Neural progenitor cell (in vitro differentiated cells): ENCODE measurements around the gene PRELID1. TPM values are rescaled to one million over a fixed set of nuclear protein-coding genes. Genes with fewer than 3 reads are reported as not detected.

Experiments used
- DNase-seq: peaks from one replicate; pipeline ENCODE4 v3.0.0-alpha.2; 2016; ENCODE audit warnings: low spot score
- H2AFZ ChIP-seq: fragments of 200-600 bp; sonication (generic); replicated peaks from 2 replicates; pipeline ENCODE4 v1.6.1; 2016; ENCODE audit warnings: antibody characterized with exemption
- H3F3A ChIP-seq: fragments of 200-600 bp; sonication (generic); 2 replicates; pipeline ENCODE4 v1.6.1; 2016; ENCODE audit warnings: antibody characterized with exemption, low read depth
- H3K27ac ChIP-seq: fragments of 200-600 bp; sonication (generic); 2 replicates; pipeline ENCODE4 v1.5.1; 2016; ENCODE audit warnings: mild to moderate bottlenecking
- H3K27me3 ChIP-seq: fragments of 200-600 bp; sonication (generic); 2 replicates; pipeline ENCODE4 v1.6.1; 2016; ENCODE audit warnings: mild to moderate bottlenecking, moderate library complexity
- H3K36me3 ChIP-seq: fragments of 200-600 bp; sonication (generic); 2 replicates; pipeline ENCODE4 v1.5.1; 2016
- H3K4me1 ChIP-seq: fragments of 200-600 bp; sonication (generic); 2 replicates; pipeline ENCODE4 v1.6.1; 2016; ENCODE audit warnings: mixed run types
- H3K4me2 ChIP-seq: fragments of 200-600 bp; sonication (generic); 2 replicates; pipeline ENCODE4 v1.6.1; 2016
- H3K4me3 ChIP-seq: fragments of 200-600 bp; sonication (generic); 2 replicates; pipeline ENCODE4 v1.5.1; 2016
- H3K79me2 ChIP-seq: fragments of 200-600 bp; sonication (generic); 2 replicates; pipeline ENCODE4 v1.6.1; 2016; ENCODE audit warnings: low read depth
- H3K9ac ChIP-seq: fragments of 200-600 bp; sonication (generic); 2 replicates; pipeline ENCODE4 v1.6.1; 2016
- H3K9me3 ChIP-seq: fragments of 200-600 bp; sonication (generic); 2 replicates; pipeline ENCODE4 v1.5.1; 2016; ENCODE audit warnings: low read depth
- H4K20me1 ChIP-seq: fragments of 200-600 bp; sonication (generic); 2 replicates; pipeline ENCODE4 v1.6.1; 2016; ENCODE audit warnings: low read depth
- H3K27ac Mint-ChIP-seq: 3 replicates; pipeline ENCODE4 v1.8.0; 2021; ENCODE audit warnings: mixed read lengths
- H3K27me3 Mint-ChIP-seq: 2 replicates; pipeline ENCODE4 v1.8.0; 2022; ENCODE audit warnings: low read depth, mild to moderate bottlenecking, inconsistent platforms, moderate library complexity, mixed read lengths; ENCODE audit not compliant: insufficient read depth
- H3K36me3 Mint-ChIP-seq: 3 replicates; pipeline ENCODE4 v1.8.0; 2021; ENCODE audit warnings: mixed read lengths
- H3K4me1 Mint-ChIP-seq: 3 replicates; pipeline ENCODE4 v1.8.0; 2021; ENCODE audit warnings: mixed read lengths
- H3K4me3 Mint-ChIP-seq: 3 replicates; pipeline ENCODE4 v1.8.0; 2021; ENCODE audit warnings: mild to moderate bottlenecking, moderate library complexity, mixed read lengths
- H3K9me3 Mint-ChIP-seq: 3 replicates; pipeline ENCODE4 v1.8.0; 2020; ENCODE audit warnings: mixed read lengths
- CTCF ChIP-seq: fragments of 200-600 bp; sonication (generic); IDR thresholded peaks from 2 replicates; pipeline ENCODE4 v1.5.1; 2017; ENCODE audit warnings: antibody characterized with exemption, mild to moderate bottlenecking
- EZH2 ChIP-seq: fragments of 200-600 bp; sonication (generic); IDR thresholded peaks from 2 replicates; pipeline ENCODE4 v1.6.1; 2017; ENCODE audit warnings: antibody characterized with exemption, mild to moderate bottlenecking, moderate library complexity
- EZH2phosphoT487 ChIP-seq: fragments of 200-600 bp; sonication (generic); IDR thresholded peaks from 2 replicates; pipeline ENCODE4 v1.6.1; 2017; ENCODE audit warnings: antibody characterized with exemption
- total RNA-seq: library from RNA; depleted of rRNA; stranded (reverse); fragments of >200 nt; gene quantifications from 2 replicates; pipeline ENCODE4 v1.2.3, GENCODE V29; 2015; ENCODE audit warnings: low replicate concordance

Gene PRELID1
- total RNA-seq, 1 donor from 2014 or later: 133 TPM

GRCh38 chr5:177306674-177307543, 3.3 kb downstream of the PRELID1 start:
- Histone ChIP-seq H3K79me2 (peaks cover 22% of the 10 kb centered on the region), H3K27me3 (peaks cover 10% of the 10 kb centered on the region), H3K36me3 (no peaks in the 10 kb centered on the region), H3K27ac (no peak overlapping the region), H3K9me3 (no peaks in the 10 kb centered on the region), H3K4me2 (no peak overlapping the region), H2AFZ (no peak overlapping the region), H3K4me1 (peaks cover 12% of the 10 kb centered on the region), H3K4me3 (no peak overlapping the region), H3F3A (peaks cover 28% of the 10 kb centered on the region), H3K9ac (no peak overlapping the region), H4K20me1 (peaks cover 50% of the 10 kb centered on the region)
- no peak overlapping the region for H3K27ac Mint-ChIP-seq
- no peak overlapping the region for H3K4me3 Mint-ChIP-seq
- H3K27me3 Mint-ChIP-seq: no peaks in the 10 kb centered on the region
- peaks cover 23% of the 10 kb centered on the region for H3K36me3 Mint-ChIP-seq
- no peak for DNase-seq
- H3K9me3 Mint-ChIP-seq: no peaks in the 10 kb centered on the region
- no peak for TF ChIP-seq EZH2phosphoT487
- TF ChIP-seq EZH2: no peak
- peak; percentile 15 for TF ChIP-seq CTCF
- peaks cover 36% of the 10 kb centered on the region for H3K4me1 Mint-ChIP-seq

GRCh38 chr5:177307544-177308363, 4.2 kb downstream of the PRELID1 start:
- Mint-ChIP-seq H3K4me3 (no peak overlapping the region), H3K9me3 (no peaks in the 10 kb centered on the region), H3K27ac (no peak overlapping the region), H3K27me3 (peaks cover 1% of the 10 kb centered on the region), H3K36me3 (peaks cover 20% of the 10 kb centered on the region), H3K4me1 (peaks cover 31% of the 10 kb centered on the region)
- Histone ChIP-seq H4K20me1 (peaks cover 42% of the 10 kb centered on the region), H3K36me3 (no peaks in the 10 kb centered on the region), H3K79me2 (peaks cover 22% of the 10 kb centered on the region), H3K27me3 (peaks cover 7% of the 10 kb centered on the region), H3K27ac (no peak overlapping the region), H3K9ac (no peak overlapping the region), H3K9me3 (no peaks in the 10 kb centered on the region), H3K4me1 (peaks cover 12% of the 10 kb centered on the region), H3F3A (peaks cover 26% of the 10 kb centered on the region), H3K4me3 (no peak overlapping the region), H2AFZ (no peak overlapping the region), H3K4me2 (no peak overlapping the region)
- TF ChIP-seq EZH2phosphoT487 (no peak), EZH2 (no peak), CTCF (no peak)
- no peak for DNase-seq

- Mint-ChIP-seq H3K27ac (no peak overlapping the region), H3K4me3 (peak overlapping the region; percentile 92), H3K36me3 (peaks cover 20% of the 10 kb centered on the region), H3K9me3 (no peaks in the 10 kb centered on the region), H3K27me3 (peaks cover 6% of the 10 kb centered on the region), H3K4me1 (peaks cover 38% of the 10 kb centered on the region)
- Histone ChIP-seq H3K9me3 (no peaks in the 10 kb centered on the region), H3K4me2 (no peak overlapping the region), H3K9ac (no peak overlapping the region), H4K20me1 (peaks cover 40% of the 10 kb centered on the region), H3K4me1 (peaks cover 12% of the 10 kb centered on the region), H2AFZ (no peak overlapping the region), H3K27me3 (peaks cover 3% of the 10 kb centered on the region), H3K36me3 (no peaks in the 10 kb centered on the region), H3K27ac (no peak overlapping the region), H3K4me3 (no peak overlapping the region), H3K79me2 (peaks cover 21% of the 10 kb centered on the region), H3F3A (peaks cover 36% of the 10 kb centered on the region)
- DNase-seq: no peak
- TF ChIP-seq EZH2phosphoT487 (no peak), EZH2 (no peak)
Measured at GRCh38 chr5:177308740-177309139, 5.1 kb downstream of the PRELID1 start.
